Measurements from ENCODE around the gene CDK7.
"Not testable (repeated sequence)": the region's sequence is repeated elsewhere in the genome, so short reads cannot be mapped to it uniquely, and the experiment has no call there.

The CDK7 gene

DNA sequence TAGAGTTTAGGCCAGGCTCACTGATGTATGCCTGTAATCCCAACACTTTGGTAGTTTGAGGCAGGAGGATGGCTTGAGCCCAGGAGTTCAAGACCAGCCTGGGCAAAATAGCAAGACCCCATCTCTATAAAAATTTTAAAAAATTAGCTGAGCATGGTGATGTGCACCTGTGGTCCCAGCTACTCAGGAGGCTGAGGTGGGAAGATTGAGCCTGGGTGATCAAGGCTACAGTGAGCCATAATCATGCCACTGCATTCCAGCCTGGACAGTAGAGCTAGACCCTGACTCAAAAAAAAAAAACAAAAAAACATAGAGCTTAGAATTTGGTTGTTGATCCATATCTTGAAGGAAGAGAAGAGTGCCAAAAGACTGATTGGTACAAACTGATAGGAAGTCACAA is 14.7 kb upstream of the CDK7 start:
- no peak for DNase-seq (ENCODE audit: insufficient read length, low spot score)
- TF ChIP-seq, protein P1, sequence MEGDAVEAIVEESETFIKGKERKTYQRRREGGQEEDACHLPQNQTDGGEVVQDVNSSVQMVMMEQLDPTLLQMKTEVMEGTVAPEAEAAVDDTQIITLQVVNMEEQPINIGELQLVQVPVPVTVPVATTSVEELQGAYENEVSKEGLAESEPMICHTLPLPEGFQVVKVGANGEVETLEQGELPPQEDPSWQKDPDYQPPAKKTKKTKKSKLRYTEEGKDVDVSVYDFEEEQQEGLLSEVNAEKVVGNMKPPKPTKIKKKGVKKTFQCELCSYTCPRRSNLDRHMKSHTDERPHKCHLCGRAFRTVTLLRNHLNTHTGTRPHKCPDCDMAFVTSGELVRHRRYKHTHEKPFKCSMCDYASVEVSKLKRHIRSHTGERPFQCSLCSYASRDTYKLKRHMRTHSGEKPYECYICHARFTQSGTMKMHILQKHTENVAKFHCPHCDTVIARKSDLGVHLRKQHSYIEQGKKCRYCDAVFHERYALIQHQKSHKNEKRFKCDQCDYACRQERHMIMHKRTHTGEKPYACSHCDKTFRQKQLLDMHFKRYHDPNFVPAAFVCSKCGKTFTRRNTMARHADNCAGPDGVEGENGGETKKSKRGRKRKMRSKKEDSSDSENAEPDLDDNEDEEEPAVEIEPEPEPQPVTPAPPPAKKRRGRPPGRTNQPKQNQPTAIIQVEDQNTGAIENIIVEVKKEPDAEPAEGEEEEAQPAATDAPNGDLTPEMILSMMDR (IDR thresholded peaks at IDR 0.05; ENCODE audit: insufficient read depth, missing control alignments), result no peak
- no peak for FAIRE-seq

DNA sequence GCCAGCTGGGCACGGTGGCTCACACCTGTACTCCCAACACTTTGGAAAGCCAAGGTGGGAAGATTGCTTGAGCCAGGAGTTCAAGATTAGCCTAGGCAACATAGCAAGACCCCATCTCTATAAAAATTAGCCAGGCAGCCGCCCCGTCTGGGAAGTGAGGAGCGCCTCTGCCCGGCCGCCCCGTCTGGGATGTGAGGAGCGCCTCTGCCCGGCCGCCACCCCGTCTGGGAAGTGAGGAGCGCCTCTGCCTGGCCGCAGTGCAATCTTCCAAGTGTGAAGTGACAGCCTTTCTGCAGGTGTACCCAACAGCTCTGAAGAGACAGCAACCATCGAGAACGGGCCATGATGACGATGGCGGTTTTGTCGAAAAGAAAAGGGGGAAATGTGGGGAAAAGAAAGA is 14.3 kb upstream of the CDK7 start:
- FAIRE-seq, result not testable (repeated sequence)

DNA sequence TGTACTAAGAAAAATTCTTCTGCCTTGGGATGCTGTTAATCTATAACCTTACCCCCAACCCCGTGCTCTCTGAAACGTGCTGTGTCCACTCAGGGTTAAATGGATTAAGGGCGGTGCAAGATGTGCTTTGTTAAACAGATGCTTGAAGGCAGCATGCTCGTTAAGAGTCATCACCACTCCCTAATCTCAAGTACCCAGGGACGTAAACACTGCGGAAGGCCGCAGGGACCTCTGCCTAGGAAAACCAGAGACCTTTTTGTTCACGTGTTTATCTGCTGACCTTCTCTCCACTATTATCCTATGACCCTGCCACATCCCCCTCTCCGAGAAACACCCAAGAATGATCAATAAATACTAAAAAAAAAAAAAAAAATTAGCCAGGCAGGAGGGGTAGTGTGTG is 13.9 kb upstream of the CDK7 start:
- FAIRE-seq; DNase-seq (ENCODE audit: insufficient read length, low spot score): not testable (repeated sequence)

More for the DNA sequence above, 14.3 kb upstream of the CDK7 start:
- DNase-seq (ENCODE audit: insufficient read length, low spot score), result not testable (repeated sequence)

DNA sequence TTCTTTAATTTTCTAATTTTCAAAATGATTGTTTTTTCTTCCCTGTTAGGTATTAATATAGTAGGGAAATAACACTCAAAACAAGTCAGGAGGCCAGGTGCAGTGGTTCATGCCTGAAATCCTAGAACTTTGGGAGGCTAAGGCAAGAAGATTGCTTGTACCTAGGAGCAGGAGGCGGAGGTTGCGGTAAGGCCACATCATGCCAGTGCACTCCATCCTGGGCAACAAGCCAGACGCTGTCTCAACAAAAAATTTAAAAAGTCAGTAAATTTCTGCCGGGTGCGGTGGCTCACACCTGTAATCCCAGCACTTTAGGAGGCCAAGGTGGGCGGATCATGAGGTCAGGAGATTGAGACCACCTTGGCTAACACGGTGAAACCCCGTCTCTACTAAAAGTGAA is 10.2 kb upstream of the CDK7 start:
- FAIRE-seq, result no peak
- TF ChIP-seq, protein P1 (IDR thresholded peaks at IDR 0.05; ENCODE audit: insufficient read depth, missing control alignments), result no peak
- no peak for DNase-seq (ENCODE audit: insufficient read length, low spot score)

DNA sequence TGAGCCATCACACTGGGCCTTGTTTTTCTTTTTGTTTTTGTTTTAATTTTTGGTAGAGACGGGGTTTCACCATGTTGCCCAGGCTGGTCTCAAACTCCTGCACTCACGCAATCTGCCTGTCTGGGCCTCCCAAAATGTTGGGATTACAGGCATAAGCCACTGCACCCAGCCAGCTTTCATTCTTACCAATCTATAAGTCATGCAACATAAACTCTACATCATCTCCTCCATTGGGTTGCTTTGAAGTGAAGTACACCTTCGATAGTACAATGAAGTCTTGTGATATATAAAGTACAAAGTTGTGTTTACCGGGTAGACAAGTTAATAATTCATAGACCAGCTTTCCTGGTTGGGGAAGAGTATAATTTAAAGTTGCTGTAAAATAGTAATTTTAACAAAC is 8.8 kb upstream of the CDK7 start:
- DNase-seq (ENCODE audit: insufficient read length, low spot score), result no peak
- TF ChIP-seq, protein P1 (IDR thresholded peaks at IDR 0.05; ENCODE audit: insufficient read depth, missing control alignments), result no peak
- no peak for FAIRE-seq

DNA sequence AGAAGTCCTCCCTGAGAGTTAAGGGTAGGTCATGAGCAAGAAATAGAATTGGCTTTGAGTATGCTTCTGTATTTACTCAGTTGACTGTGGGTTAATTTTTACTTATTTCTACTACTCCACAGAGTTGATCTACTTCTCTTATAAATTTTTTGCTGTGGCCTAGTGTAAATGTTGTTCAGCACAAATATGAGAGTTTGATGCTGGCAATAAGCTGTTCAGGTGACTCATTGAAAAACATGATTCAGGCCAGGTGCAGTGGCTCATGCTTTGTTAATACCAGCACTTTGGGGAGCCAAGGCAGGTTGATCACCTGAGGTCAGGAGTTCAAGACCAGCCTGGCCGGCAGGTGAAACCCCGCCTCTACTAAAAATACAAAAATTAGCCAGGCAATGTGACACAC is 4.5 kb upstream of the CDK7 start:
- TF ChIP-seq, protein P1 (IDR thresholded peaks at IDR 0.05; ENCODE audit: insufficient read depth, missing control alignments), result no peak
- DNase-seq (ENCODE audit: insufficient read length, low spot score) (no peak), FAIRE-seq (no peak)

DNA sequence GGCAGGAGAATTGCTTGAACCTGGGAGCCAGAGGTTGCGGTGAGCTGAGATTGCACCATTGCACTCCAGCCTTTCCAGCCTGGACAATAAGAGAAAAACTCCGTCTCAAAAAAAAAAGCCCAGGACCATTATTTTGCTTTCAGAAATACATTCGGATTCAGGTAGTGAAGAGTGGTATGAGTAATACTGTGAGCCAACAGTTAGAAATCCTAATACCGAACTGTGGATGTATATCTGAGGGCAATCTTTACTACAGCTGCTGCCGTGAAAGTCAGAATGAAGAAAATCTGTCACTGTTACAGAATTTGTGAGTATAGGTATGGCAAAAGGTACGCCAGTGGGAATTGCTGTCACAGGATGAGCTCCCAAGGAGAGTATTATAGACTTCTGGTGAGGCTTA is 3.4 kb upstream of the CDK7 start:
- DNase-seq (ENCODE audit: insufficient read length, low spot score) (no peak), FAIRE-seq (no peak)
- TF ChIP-seq, protein P1 (IDR thresholded peaks at IDR 0.05; ENCODE audit: insufficient read depth, missing control alignments), result no peak

DNA sequence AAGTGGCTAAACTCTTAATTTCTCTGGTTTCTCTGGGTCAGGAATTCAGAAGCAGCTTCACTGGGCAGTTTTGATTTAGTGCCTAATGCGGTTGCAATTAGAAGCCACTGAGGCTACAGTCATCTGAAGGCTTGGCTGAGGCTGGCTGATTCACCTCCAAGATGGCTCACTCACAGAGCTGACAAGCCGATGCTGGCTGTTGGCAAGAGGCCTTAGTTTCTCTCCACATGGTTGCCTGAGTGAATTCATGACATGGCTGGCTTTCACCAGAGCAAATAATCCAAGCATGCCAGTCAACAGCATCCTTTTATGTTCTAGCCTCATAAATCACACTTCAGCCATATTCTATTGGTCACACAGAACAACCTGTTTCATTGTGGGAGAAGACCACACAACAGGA is 2.8 kb upstream of the CDK7 start:
- TF ChIP-seq, protein P1 (IDR thresholded peaks at IDR 0.05; ENCODE audit: insufficient read depth, missing control alignments), result no peak
- no peak for FAIRE-seq
- no peak for DNase-seq (ENCODE audit: insufficient read length, low spot score)

DNA sequence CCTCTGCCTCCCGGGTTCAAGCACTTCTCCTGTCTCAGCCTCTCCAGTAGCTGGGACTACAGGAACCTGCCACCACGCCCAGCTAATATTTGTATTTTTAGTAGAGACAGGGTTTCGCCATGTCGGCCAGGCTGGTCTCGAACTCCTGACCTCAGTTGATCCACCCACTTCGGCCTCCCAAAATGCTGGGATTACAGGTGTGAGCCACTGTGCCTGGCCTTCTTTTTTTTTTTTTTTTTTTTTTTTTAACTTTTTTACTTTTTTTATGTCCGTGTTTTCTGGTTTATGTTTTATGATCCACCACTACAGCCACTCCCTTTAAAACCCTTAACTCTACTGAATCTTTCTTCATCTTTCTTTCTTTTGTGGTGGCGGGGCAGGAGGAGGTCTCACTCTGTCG is 2.0 kb downstream of the CDK7 start:
- FAIRE-seq; DNase-seq (ENCODE audit: insufficient read length, low spot score): not testable (repeated sequence)

Data from D721Med (cell line).